CD14-positive monocyte (primary cell): ENCODE results near the gene CD63. TPM values are rescaled to one million over a fixed set of nuclear protein-coding genes. Genes with fewer than 3 reads are reported as not detected.

Experiments used
- DNase-seq, 3 donors: peaks; one replicate each; pipeline ENCODE4 v3.0.0-alpha.2; 2011 to 2022
- H2AFZ ChIP-seq: 2 replicates; pipeline ENCODE4 v1.6.0; 2012; ENCODE audit warnings: mild to moderate bottlenecking, low read depth, low read length, inconsistent platforms; ENCODE audit not compliant: insufficient read depth, poor library complexity, severe bottlenecking
- H3K27ac ChIP-seq, 2 donors: 1 replicate in 1 of 2; 2 replicates in 1 of 2; pipeline ENCODE4 v1.5.1; 2012 to 2013; ENCODE audit warnings: low read length in 2 of 2, control low read depth in 1 of 2, inconsistent platforms in 1 of 2, low read depth in 1 of 2, mild to moderate bottlenecking in 1 of 2
- H3K27me3 ChIP-seq, 2 donors: one replicate each; pipeline versions ENCODE4 v1.6.0 to v1.6.1; 2011 to 2013; ENCODE audit warnings: low read length in 2 of 2; ENCODE audit not compliant: control insufficient read depth in 2 of 2, insufficient read depth in 2 of 2
- H3K36me3 ChIP-seq, 2 donors: replicated peaks in 1 of 2; 1 replicate in 1 of 2; 2 replicates in 1 of 2; pipeline versions ENCODE4 v1.5.1 to v1.6.1; 2012 to 2013; ENCODE audit warnings: low read length in 2 of 2, control low read depth in 1 of 2, inconsistent platforms in 1 of 2, mild to moderate bottlenecking in 1 of 2; ENCODE audit not compliant: insufficient read depth in 2 of 2, control insufficient read depth in 1 of 2
- H3K4me1 ChIP-seq, 2 donors: 1 replicate in 1 of 2; 2 replicates in 1 of 2; pipeline versions ENCODE4 v1.5.1 to v1.6.1; 2012 to 2013; ENCODE audit warnings: low read length in 2 of 2, control low read depth in 1 of 2, inconsistent platforms in 1 of 2, mild to moderate bottlenecking in 1 of 2, moderate library complexity in 1 of 2; ENCODE audit not compliant: insufficient read depth in 2 of 2, control insufficient read depth in 1 of 2
- H3K4me2 ChIP-seq: replicated peaks from 2 replicates; pipeline ENCODE3; 2012; ENCODE audit warnings: low read length, moderate library complexity, mild to moderate bottlenecking; ENCODE audit not compliant: poor library complexity, severe bottlenecking; ENCODE audit errors: extremely low read depth
- H3K4me3 ChIP-seq, 3 experiments: fragments of 200-600 bp in 1 of 3; sonication (generic) in 1 of 3; replicated peaks in 1 of 3; 1 replicate in 2 of 3; 2 replicates in 1 of 3; pipeline ENCODE4 v1.5.1; 2011 to 2013; ENCODE audit warnings: low read length in 3 of 3, mild to moderate bottlenecking in 3 of 3, control low read depth in 2 of 3, low read depth in 2 of 3, inconsistent platforms in 1 of 3, moderate library complexity in 1 of 3
- H3K79me2 ChIP-seq: 2 replicates; pipeline ENCODE4 v1.6.0; 2012; ENCODE audit warnings: mild to moderate bottlenecking, control low read depth, inconsistent platforms, low read length, moderate library complexity; ENCODE audit not compliant: insufficient read depth
- H3K9ac ChIP-seq: 2 replicates; pipeline ENCODE4 v1.6.0; 2017; ENCODE audit warnings: low read length, mild to moderate bottlenecking; ENCODE audit not compliant: insufficient read depth, poor library complexity, severe bottlenecking
- H3K9me3 ChIP-seq, 2 donors: replicated peaks in 1 of 2; 1 replicate in 1 of 2; 2 replicates in 1 of 2; pipeline versions ENCODE4 v1.5.1 to v1.6.1; 2012 to 2013; ENCODE audit warnings: low read length in 2 of 2, control low read depth in 1 of 2; ENCODE audit not compliant: control insufficient read depth in 1 of 2, insufficient read depth in 1 of 2
- H4K20me1 ChIP-seq: 2 replicates; pipeline ENCODE4 v1.6.0; 2012; ENCODE audit warnings: mild to moderate bottlenecking, low read length, control low read depth, moderate library complexity; ENCODE audit not compliant: insufficient read depth
- H3K27ac Mint-ChIP-seq, 7 donors: one replicate each; pipeline ENCODE4 v1.8.0; 2020; ENCODE audit warnings: mild to moderate bottlenecking in 7 of 7, mixed read lengths in 7 of 7, moderate library complexity in 6 of 7, inconsistent platforms in 2 of 7
- H3K27me3 Mint-ChIP-seq, 3 donors: one replicate each; pipeline ENCODE4 v1.8.0; 2021 to 2022; ENCODE audit warnings: low read depth in 3 of 3, mild to moderate bottlenecking in 3 of 3, mixed read lengths in 3 of 3, moderate library complexity in 3 of 3, inconsistent platforms in 1 of 3
- H3K36me3 Mint-ChIP-seq, 2 donors: one replicate each; pipeline ENCODE4 v1.8.0; 2020; ENCODE audit warnings: mixed read lengths in 2 of 2, inconsistent platforms in 1 of 2, mild to moderate bottlenecking in 1 of 2
- H3K4me1 Mint-ChIP-seq: one replicate; pipeline ENCODE4 v1.8.0; 2020; ENCODE audit warnings: mild to moderate bottlenecking, mixed read lengths
- H3K4me3 Mint-ChIP-seq, 2 donors: one replicate each; pipeline ENCODE4 v1.8.0; 2020; ENCODE audit warnings: mild to moderate bottlenecking in 2 of 2, mixed read lengths in 2 of 2, moderate library complexity in 1 of 2
- H3K9me3 Mint-ChIP-seq, 7 donors: one replicate each; pipeline ENCODE4 v1.8.0; 2020 to 2022; ENCODE audit warnings: mixed read lengths in 7 of 7, mild to moderate bottlenecking in 6 of 7, moderate library complexity in 6 of 7, inconsistent platforms in 2 of 7
- WGBS: methylation state at CpG from one replicate; pipeline ENCODE4 v1.1.5; 2013; ENCODE audit warnings: missing lambda C conversion rate; ENCODE audit not compliant: insufficient coverage; 5-methylcytosine and 5-hydroxymethylcytosine counted together
- intact Hi-C, 2 donors: fragments of 100-400 bp; cut with micrococcal nuclease; formaldehyde crosslinking; loops; one replicate each; pipeline versions ENCODE4 v1.15.0 to v1.15.1; 2023
- polyA plus RNA-seq, 3 donors: library from polyadenylated mRNA; depleted of rRNA in 1 of 3; unstranded in 2 of 3; stranded (reverse) in 1 of 3; fragments of 300-500 nt in 2 of 3; fragments of >200 nt in 1 of 3; fragmentation: Illumina TruSeq in 2 of 3; gene quantifications; 1 replicate in 2 of 3; 2 replicates in 1 of 3; pipeline ENCODE4 v1.2.3, GENCODE V29; 2012 to 2021
- TF ChIP-seq, protein P1 (sequence below): fragments of 200-600 bp; IDR thresholded peaks from one replicate; pipeline ENCODE4 v1.8.0; 2022; ENCODE audit warnings: antibody characterized with exemption, mild to moderate bottlenecking

CD63 gene
- polyA plus RNA-seq, 3 donors: 336 to 1,099 (median 988) TPM

DNA sequence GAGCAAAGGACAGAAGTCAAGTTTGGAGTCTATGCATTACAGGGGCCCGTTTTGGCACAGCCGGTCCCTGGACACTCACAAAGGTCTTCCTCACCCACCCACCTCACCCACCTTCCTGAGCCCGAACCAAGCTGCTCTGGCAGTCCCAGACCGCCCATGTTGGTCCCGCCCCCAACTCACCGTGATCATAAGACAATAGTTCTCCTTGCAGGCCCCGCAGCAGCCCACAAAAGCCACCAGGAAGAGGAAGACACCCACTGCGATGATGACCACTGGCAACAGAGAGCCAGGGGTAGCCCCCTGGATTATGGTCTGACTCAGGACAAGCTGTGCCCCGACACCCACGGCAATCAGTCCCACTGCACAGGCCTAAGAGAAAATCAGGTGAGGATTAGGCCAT lies 1.8 kb downstream of the CD63 start:
- no peaks in the 10 kb centered on the region for H3K27me3 ChIP-seq
- no peaks in the 10 kb centered on the region for H3K9me3 ChIP-seq
- H3K36me3 ChIP-seq: peaks cover 17 to 50% of the 10 kb centered on the region in 2 donors
- H3K4me1 ChIP-seq: peaks cover 33 to 46% of the 10 kb centered on the region in 2 donors
- 45% methylated on average over 8 of the region's 10 CpGs for WGBS
- DNase-seq: no peak
- H3K4me2 ChIP-seq: peak overlapping the region; percentile 97
- no peak overlapping the region for H2AFZ ChIP-seq
- peak overlapping the region; percentile 99 for H3K27ac ChIP-seq
- Mint-ChIP-seq H3K4me1 (peaks cover 51% of the 10 kb centered on the region), H3K36me3 (peaks cover 44 to 50% of the 10 kb centered on the region in 2 donors), H3K9me3 (peaks cover 0 to 4% (median 0%) of the 10 kb centered on the region in 7 donors), H3K4me3 (peak overlapping the region; percentile 90), H3K27ac (peak overlapping the region in 6 of 7 donors; percentile 76 to 97 (median 90)), H3K27me3 (peaks cover 0 to 3% (median 0%) of the 10 kb centered on the region in 3 donors)
- peaks cover 52% of the 10 kb centered on the region for H4K20me1 ChIP-seq
- H3K9ac ChIP-seq: peak overlapping the region; percentile 98
- H3K79me2 ChIP-seq: peaks cover 45% of the 10 kb centered on the region
- H3K4me3 ChIP-seq: peak overlapping the region in 1 of 3 experiments; percentile 90
- TF ChIP-seq, protein P1, sequence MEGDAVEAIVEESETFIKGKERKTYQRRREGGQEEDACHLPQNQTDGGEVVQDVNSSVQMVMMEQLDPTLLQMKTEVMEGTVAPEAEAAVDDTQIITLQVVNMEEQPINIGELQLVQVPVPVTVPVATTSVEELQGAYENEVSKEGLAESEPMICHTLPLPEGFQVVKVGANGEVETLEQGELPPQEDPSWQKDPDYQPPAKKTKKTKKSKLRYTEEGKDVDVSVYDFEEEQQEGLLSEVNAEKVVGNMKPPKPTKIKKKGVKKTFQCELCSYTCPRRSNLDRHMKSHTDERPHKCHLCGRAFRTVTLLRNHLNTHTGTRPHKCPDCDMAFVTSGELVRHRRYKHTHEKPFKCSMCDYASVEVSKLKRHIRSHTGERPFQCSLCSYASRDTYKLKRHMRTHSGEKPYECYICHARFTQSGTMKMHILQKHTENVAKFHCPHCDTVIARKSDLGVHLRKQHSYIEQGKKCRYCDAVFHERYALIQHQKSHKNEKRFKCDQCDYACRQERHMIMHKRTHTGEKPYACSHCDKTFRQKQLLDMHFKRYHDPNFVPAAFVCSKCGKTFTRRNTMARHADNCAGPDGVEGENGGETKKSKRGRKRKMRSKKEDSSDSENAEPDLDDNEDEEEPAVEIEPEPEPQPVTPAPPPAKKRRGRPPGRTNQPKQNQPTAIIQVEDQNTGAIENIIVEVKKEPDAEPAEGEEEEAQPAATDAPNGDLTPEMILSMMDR: no peak
- intact Hi-C loops: loop anchor here in 1 of 2 donors (5.0 kb wide), 1 partner anchor 315 kb away; the partner anchor contains the start of gene RPS26

DNA sequence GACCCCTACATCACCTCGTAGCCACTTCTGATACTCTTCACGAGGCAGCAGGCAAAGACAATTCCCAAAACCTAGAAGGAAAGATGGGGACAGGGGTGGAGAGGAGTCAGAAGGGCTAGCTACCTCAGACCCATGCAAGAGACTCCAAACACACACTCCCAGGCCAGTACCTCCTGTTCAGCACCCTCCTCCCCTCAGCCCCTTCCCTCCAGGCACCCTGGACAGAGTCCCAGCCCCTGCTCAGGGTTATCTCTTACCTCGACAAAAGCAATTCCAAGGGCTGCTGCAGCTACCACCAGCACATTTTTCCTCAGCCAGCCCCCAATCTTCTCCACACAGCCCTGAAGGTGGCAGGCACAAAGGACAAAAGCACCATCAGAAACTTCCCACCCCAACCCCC lies 3.3 kb downstream of the CD63 start:
- intact Hi-C loops: loop anchor here in 1 of 2 donors (5.0 kb wide), 1 partner anchor 317 kb away; the partner anchor contains the start of gene RPS26
- no peaks in the 10 kb centered on the region for H3K27me3 ChIP-seq
- H2AFZ ChIP-seq: no peak overlapping the region
- no peak overlapping the region for H3K4me2 ChIP-seq
- no peaks in the 10 kb centered on the region for H3K9me3 ChIP-seq
- WGBS: 78% methylated on average over 1 of the region's 3 CpGs
- H3K9me3 Mint-ChIP-seq: peaks cover 0 to 4% (median 0%) of the 10 kb centered on the region in 7 donors
- no peak overlapping the region for H3K27ac ChIP-seq
- H3K9ac ChIP-seq: no peak overlapping the region
- no peak for DNase-seq
- peaks cover 45% of the 10 kb centered on the region for H3K79me2 ChIP-seq
- H3K4me3 ChIP-seq: no peak overlapping the region
- peaks cover 0 to 3% (median 0%) of the 10 kb centered on the region in 3 donors for H3K27me3 Mint-ChIP-seq
- peaks cover 51% of the 10 kb centered on the region for H3K4me1 Mint-ChIP-seq
- peaks cover 45 to 57% of the 10 kb centered on the region in 2 donors for H3K36me3 Mint-ChIP-seq
- peak overlapping the region in 5 of 7 donors; percentile 4 to 72 (median 46) for H3K27ac Mint-ChIP-seq
- peaks cover 21 to 64% of the 10 kb centered on the region in 2 donors for H3K36me3 ChIP-seq
- no peak overlapping the region for H3K4me3 Mint-ChIP-seq
- H4K20me1 ChIP-seq: peaks cover 52% of the 10 kb centered on the region
- TF ChIP-seq, protein P1: no peak
- H3K4me1 ChIP-seq: peaks cover 31 to 45% of the 10 kb centered on the region in 2 donors
